ENCODE measurements around the gene MAIP1. TPM values are rescaled to one million over a fixed set of nuclear protein-coding genes. Genes with fewer than 3 reads are reported as not detected.

MAIP1 gene
- total RNA-seq, 2 donors from 2014 or later = 11.2 to 11.9 TPM

DNA sequence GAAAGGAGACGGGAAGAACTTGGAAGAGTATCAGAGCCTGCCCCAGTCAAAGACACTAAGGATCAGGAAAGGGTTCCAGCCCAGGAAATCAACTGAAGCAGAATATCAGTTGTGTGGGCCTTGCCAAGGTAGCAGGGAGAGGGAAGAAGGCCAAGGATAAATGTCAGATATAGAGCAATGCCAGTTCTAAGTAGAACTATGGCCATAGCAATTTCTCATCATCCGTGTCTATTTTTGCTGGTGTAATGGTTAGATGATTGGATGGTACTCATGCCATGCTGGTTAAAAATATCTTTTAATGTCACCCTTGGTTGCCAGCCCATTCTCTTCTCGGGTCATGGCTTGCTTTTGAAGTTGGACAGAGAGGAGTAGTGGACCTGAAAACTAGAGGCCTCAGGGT lies 41.9 kb downstream of the MAIP1 start:
- H3K9me3 ChIP-seq = no peaks in the 10 kb centered on the region
- TF ChIP-seq, protein P1, sequence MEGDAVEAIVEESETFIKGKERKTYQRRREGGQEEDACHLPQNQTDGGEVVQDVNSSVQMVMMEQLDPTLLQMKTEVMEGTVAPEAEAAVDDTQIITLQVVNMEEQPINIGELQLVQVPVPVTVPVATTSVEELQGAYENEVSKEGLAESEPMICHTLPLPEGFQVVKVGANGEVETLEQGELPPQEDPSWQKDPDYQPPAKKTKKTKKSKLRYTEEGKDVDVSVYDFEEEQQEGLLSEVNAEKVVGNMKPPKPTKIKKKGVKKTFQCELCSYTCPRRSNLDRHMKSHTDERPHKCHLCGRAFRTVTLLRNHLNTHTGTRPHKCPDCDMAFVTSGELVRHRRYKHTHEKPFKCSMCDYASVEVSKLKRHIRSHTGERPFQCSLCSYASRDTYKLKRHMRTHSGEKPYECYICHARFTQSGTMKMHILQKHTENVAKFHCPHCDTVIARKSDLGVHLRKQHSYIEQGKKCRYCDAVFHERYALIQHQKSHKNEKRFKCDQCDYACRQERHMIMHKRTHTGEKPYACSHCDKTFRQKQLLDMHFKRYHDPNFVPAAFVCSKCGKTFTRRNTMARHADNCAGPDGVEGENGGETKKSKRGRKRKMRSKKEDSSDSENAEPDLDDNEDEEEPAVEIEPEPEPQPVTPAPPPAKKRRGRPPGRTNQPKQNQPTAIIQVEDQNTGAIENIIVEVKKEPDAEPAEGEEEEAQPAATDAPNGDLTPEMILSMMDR (IDR thresholded peaks at IDR 0.05) = no peak
- TF ChIP-seq POLR2A (IDR thresholded peaks at IDR 0.05) = no peak
- DNase-seq (no peak), ATAC-seq (no peak)
- intact Hi-C loops (cut with DNase I) = no loop called here
- H3K27me3 ChIP-seq = no peaks in the 10 kb centered on the region
- H3K27ac ChIP-seq = no peak overlapping the region
- H3K4me1 ChIP-seq = no peaks in the 10 kb centered on the region
- 85 to 93% methylated on average over 3 of the region's 3 CpGs for whole genome bisulfite sequencing, 2 donors
- H3K36me3 ChIP-seq (replicated peaks in 1 of 2; ENCODE audit: insufficient read depth in 1 of 2, low read depth in 2 of 2) = no peaks in the 10 kb centered on the region
- no peak overlapping the region for H3K4me3 ChIP-seq

DNA sequence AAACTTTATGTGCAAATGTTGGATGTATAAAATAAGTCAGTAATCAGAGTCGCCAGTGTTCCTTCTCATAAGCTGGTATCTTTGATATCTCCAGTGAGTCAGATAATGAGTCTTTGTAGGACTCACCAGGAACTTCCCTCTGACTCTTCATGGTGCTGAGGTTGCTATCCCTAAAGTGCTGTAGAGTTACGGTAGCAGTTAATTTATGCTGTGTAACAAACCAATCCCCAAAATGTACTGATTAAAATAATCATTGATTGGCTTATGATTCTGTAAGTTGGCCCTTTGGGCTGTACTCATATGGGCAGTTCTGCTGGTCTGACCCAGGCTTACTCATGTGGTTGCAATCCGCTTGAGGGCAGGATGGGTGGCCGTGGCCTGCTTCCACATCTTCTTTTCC lies 43.8 kb downstream of the MAIP1 start:
- Histone ChIP-seq H3K4me3 (no peak overlapping the region), H3K4me1 (no peaks in the 10 kb centered on the region), H3K27ac (no peak overlapping the region), H3K36me3 (replicated peaks in 1 of 2; ENCODE audit: insufficient read depth in 1 of 2, low read depth in 2 of 2) (no peaks in the 10 kb centered on the region), H3K9me3 (no peaks in the 10 kb centered on the region), H3K27me3 (no peaks in the 10 kb centered on the region)
- intact Hi-C loops (cut with DNase I) = no loop called here
- DNase-seq (no peak), ATAC-seq (no peak)
- 91 to 96% methylated on average over 4 of the region's 4 CpGs for WGBS, 2 donors
- TF ChIP-seq POLR2A (IDR thresholded peaks at IDR 0.05) = no peak
- TF ChIP-seq, protein P1 (IDR thresholded peaks at IDR 0.05) = no peak

DNA sequence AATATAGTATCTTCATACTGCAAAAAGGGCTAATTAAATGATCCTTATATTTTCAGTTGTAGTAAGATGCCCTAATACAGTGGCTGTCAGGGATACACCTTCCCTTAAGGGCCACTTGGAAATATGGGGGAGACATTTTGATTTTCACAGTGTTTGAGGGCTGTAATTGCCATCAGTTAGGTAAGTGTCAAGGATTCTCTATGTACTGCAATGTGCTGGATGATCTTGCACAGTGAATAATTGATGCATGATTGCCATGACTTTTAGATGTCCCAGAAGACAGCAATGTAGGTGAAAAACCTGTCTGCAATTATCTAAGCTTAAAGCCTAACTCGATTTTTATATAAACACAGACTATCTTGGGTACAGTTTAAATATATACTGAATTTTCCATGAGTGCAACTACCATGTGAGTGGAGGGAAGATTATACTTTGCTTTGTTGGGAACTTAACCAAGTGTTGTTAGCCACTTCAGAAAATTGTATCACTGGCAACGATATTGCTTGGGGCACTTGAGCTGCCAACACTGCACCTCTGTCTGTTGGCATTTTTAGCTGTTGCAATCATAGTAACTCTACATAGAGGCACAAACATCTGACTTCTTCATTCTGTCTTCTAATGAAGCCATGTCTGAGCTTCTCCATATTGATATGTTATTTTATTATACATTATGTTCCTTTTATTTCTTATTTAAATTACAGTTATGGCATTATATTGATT lies 45.2 kb downstream of the MAIP1 start:
- no peak for ATAC-seq
- no peaks in the 10 kb centered on the region for H3K9me3 ChIP-seq
- no peak for DNase-seq
- H3K4me3 ChIP-seq = no peak overlapping the region
- no peaks in the 10 kb centered on the region for H3K27me3 ChIP-seq
- TF ChIP-seq, protein P1 (IDR thresholded peaks at IDR 0.05) = no peak
- TF ChIP-seq POLR2A (IDR thresholded peaks at IDR 0.05) = no peak
- H3K36me3 ChIP-seq (replicated peaks in 1 of 2; ENCODE audit: insufficient read depth in 1 of 2, low read depth in 2 of 2) = no peaks in the 10 kb centered on the region
- intact Hi-C loops (cut with DNase I) = no loop called here
- no peak overlapping the region for H3K27ac ChIP-seq
- no peaks in the 10 kb centered on the region for H3K4me1 ChIP-seq
- 32 to 37% methylated on average over 2 of the region's 2 CpGs for WGBS, 2 donors

DNA sequence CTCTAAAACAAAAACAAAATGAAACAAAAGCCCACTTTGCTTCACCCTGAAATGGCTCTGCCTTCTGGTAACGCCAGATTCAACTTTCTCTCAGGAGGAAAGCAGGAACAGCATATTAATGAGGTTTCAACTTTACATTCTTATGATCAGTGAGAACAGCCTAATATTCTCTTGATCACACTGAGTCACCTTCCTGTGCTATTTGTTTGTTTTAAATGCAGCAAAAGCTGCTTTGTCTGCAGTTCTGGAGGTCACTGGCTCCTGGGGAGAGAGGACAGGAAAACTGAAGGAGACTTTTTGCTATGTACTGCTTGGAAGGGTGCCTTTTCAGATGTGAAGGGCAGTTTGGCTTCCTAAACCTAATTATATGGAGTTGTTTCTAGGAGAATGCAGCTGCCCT lies 48.1 kb downstream of the MAIP1 start:
- no peaks in the 10 kb centered on the region for H3K4me1 ChIP-seq
- no peak for DNase-seq
- no peak for ATAC-seq
- intact Hi-C loops (cut with DNase I) = no loop called here
- H3K4me3 ChIP-seq = no peak overlapping the region
- H3K27ac ChIP-seq = no peak overlapping the region
- no peaks in the 10 kb centered on the region for H3K9me3 ChIP-seq
- 61 to 73% methylated on average over 1 of the region's 1 CpG for WGBS, 2 donors
- H3K27me3 ChIP-seq = no peaks in the 10 kb centered on the region
- TF ChIP-seq, protein P1 (IDR thresholded peaks at IDR 0.05) = no peak
- no peak for TF ChIP-seq POLR2A (IDR thresholded peaks at IDR 0.05)
- H3K36me3 ChIP-seq (replicated peaks in 1 of 2; ENCODE audit: insufficient read depth in 1 of 2, low read depth in 2 of 2) = no peaks in the 10 kb centered on the region

DNA sequence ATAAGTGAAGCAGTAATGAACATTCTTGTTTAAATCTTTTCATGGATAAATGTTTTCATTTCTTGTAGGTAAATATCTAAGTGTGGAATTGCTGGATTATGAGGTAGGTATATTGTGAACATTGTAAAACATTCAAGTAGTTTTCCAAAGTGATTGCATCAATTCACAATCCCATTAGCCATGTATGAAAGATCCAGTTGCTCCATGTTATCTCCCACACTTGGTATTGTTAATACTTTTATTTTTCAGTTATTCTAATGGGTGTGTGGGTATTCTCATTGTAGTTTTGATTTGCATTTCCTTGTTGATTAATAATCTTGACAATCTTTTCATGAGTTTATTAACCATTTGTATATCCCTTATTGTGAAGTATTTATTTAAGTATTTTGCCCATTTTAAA lies 50.3 kb downstream of the MAIP1 start:
- H3K4me3 ChIP-seq = no peak overlapping the region
- H3K36me3 ChIP-seq (replicated peaks in 1 of 2; ENCODE audit: insufficient read depth in 1 of 2, low read depth in 2 of 2) = no peaks in the 10 kb centered on the region
- H3K27me3 ChIP-seq = no peaks in the 10 kb centered on the region
- intact Hi-C loops (cut with DNase I) = no loop called here
- DNase-seq (no peak), ATAC-seq (no peak)
- H3K4me1 ChIP-seq = no peaks in the 10 kb centered on the region
- no peaks in the 10 kb centered on the region for H3K9me3 ChIP-seq
- no peak for TF ChIP-seq POLR2A (IDR thresholded peaks at IDR 0.05)
- H3K27ac ChIP-seq = no peak overlapping the region
